ENCODE data around the gene CEBPE.

The CEBPE gene

GRCh38 chr14:23095196-23096108 is 23.6 kb downstream of the CEBPE start, which contains the start of gene C14orf119:
TSS of gene C14orf119 (plus strand) at chr14:23095505. CDS start at chr14:23097659, 2,154 bp downstream.
- Mint-ChIP-seq H3K4me1 (ENCODE audit: low read depth) (peaks cover 28% of the 10 kb centered on the region), H3K4me3 (no peak within 1 kb of the TSS), H3K27me3 (ENCODE audit: low read depth) (no peaks in the 10 kb centered on the region), H3K36me3 (ENCODE audit: low read depth) (peaks cover 34% of the 10 kb centered on the region), H3K9me3 (no peaks in the 10 kb centered on the region), H3K27ac (no peak within 1 kb of the TSS)
- DNase-seq (ENCODE audit: low spot score): peak; percentile 99

DNA sequence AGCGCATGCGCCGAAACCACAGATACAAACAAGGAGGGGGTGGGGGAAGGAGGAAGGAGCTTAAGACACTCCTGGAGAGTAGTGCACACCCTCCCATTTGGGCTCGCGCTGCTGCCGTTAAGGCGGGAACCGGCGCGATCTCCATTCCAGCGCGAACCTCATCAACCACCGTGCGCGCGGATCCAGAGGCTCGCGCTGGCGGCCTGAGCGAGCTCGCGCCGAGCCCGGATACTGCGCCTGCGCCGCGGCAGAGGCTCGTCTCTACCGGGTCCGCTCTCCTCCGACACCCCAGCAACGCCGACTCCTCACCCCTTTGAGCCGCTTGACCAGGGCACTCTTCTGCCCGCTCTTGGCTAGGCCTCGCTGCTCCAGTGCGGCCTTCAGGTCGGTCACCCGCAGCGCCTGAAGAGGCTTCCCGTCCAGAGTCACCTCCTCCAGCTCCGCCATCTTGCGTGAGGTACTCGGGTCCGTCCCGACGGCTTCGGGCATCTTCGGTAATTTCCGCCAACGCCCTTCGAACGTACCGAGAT is 24.3 kb downstream of the CEBPE start, which contains the start of gene ACIN1:
Gene ACIN1, minus strand, starts transcription at position 471 of the 530 bp plus-strand sequence. Its CDS starts 24 bp downstream, at position 447.
- no peak within 1 kb of the TSS for H3K27ac Mint-ChIP-seq
- no peaks in the 10 kb centered on the region for H3K27me3 Mint-ChIP-seq (ENCODE audit: low read depth)
- DNase-seq (ENCODE audit: low spot score): no peak
- H3K36me3 Mint-ChIP-seq (ENCODE audit: low read depth): peaks cover 39% of the 10 kb centered on the region
- H3K4me3 Mint-ChIP-seq: no peak within 1 kb of the TSS
- peaks cover 28% of the 10 kb centered on the region for H3K4me1 Mint-ChIP-seq (ENCODE audit: low read depth)
- H3K9me3 Mint-ChIP-seq: no peaks in the 10 kb centered on the region

- Mint-ChIP-seq H3K9me3 (no peaks in the 10 kb centered on the region), H3K27ac (no peak overlapping the region), H3K27me3 (ENCODE audit: low read depth) (no peaks in the 10 kb centered on the region), H3K4me3 (no peak overlapping the region), H3K36me3 (ENCODE audit: low read depth) (peaks cover 42% of the 10 kb centered on the region), H3K4me1 (ENCODE audit: low read depth) (peaks cover 28% of the 10 kb centered on the region)
- no peak for DNase-seq (ENCODE audit: low spot score)
Measured at GRCh38 chr14:23093991-23094665, 24.9 kb downstream of the CEBPE start.

DNA sequence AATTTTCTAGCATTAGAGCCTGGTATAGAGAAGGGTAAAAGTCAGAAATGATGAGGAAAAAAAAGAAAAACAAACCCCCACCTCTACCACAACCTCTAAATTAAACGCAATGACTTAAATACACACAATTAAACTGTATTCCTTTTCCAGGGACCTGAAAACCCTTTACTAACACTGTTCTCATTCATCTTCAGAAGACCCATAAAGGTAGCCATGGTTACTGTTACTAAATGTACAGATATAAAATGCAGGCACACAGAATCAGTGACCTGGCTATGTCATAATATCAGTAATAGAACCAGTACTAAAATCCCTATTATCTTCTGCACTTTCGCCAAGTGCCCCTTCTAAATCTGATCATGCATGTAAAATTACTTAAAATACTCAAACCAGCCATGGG is 25.5 kb downstream of the CEBPE start:
- Mint-ChIP-seq H3K27ac (no peak overlapping the region), H3K36me3 (ENCODE audit: low read depth) (peaks cover 41% of the 10 kb centered on the region), H3K4me1 (ENCODE audit: low read depth) (peaks cover 28% of the 10 kb centered on the region), H3K9me3 (no peaks in the 10 kb centered on the region), H3K27me3 (ENCODE audit: low read depth) (no peaks in the 10 kb centered on the region), H3K4me3 (no peak overlapping the region)
- DNase-seq (ENCODE audit: low spot score): no peak

- peak overlapping the region; percentile 31 for H3K27ac Mint-ChIP-seq
- H3K9me3 Mint-ChIP-seq: no peaks in the 10 kb centered on the region
- H3K4me3 Mint-ChIP-seq: no peak overlapping the region
- peaks cover 28% of the 10 kb centered on the region for H3K4me1 Mint-ChIP-seq (ENCODE audit: low read depth)
- DNase-seq (ENCODE audit: low spot score): no peak
- no peaks in the 10 kb centered on the region for H3K27me3 Mint-ChIP-seq (ENCODE audit: low read depth)
- peaks cover 43% of the 10 kb centered on the region for H3K36me3 Mint-ChIP-seq (ENCODE audit: low read depth)
Measured at GRCh38 chr14:23093104-23093503, 26.0 kb downstream of the CEBPE start.

- no peak overlapping the region for H3K4me3 Mint-ChIP-seq
- peaks cover 19% of the 10 kb centered on the region for H3K4me1 Mint-ChIP-seq (ENCODE audit: low read depth)
Measured at GRCh38 chr14:23091294-23092225, 27.5 kb downstream of the CEBPE start.

DNA sequence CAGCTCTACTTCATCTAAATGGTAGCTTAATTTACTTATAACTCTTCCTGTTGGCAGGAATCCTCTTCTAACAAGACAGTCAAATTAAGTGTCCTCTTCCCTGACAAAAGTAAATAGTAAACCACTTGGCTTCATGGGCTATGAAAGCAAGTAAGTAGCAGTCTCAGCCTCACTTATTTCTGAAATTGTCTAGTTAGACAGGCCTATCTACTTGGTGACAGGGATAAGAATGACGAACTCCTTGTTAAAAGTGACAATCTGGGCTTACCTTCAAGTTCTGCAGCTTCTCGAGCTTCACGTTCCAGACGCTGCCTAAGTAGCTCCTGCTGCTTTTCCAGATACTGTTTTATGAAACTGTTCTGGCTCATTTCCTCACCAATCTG is 28.8 kb downstream of the CEBPE start:
- Mint-ChIP-seq H3K27me3 (ENCODE audit: low read depth) (no peaks in the 10 kb centered on the region), H3K27ac (no peak overlapping the region), H3K4me3 (no peak overlapping the region), H3K4me1 (ENCODE audit: low read depth) (peaks cover 17% of the 10 kb centered on the region), H3K9me3 (no peaks in the 10 kb centered on the region), H3K36me3 (ENCODE audit: low read depth) (peaks cover 49% of the 10 kb centered on the region)
- DNase-seq (ENCODE audit: low spot score): no peak

More at GRCh38 chr14:23091294-23092225, 27.5 kb downstream of the CEBPE start:
- no peak overlapping the region for H3K27ac Mint-ChIP-seq
- H3K36me3 Mint-ChIP-seq (ENCODE audit: low read depth): peaks cover 43% of the 10 kb centered on the region
- no peaks in the 10 kb centered on the region for H3K9me3 Mint-ChIP-seq
- DNase-seq (ENCODE audit: low spot score): no peak
- no peaks in the 10 kb centered on the region for H3K27me3 Mint-ChIP-seq (ENCODE audit: low read depth)

- Mint-ChIP-seq H3K4me3 (no peak overlapping the region), H3K27me3 (ENCODE audit: low read depth) (no peaks in the 10 kb centered on the region), H3K4me1 (ENCODE audit: low read depth) (peaks cover 19% of the 10 kb centered on the region), H3K9me3 (no peaks in the 10 kb centered on the region), H3K27ac (no peak overlapping the region), H3K36me3 (ENCODE audit: low read depth) (peaks cover 53% of the 10 kb centered on the region)
- DNase-seq (ENCODE audit: low spot score): no peak
Measured at GRCh38 chr14:23089498-23090253, 29.4 kb downstream of the CEBPE start.

- H3K27ac Mint-ChIP-seq: no peak overlapping the region
- H3K27me3 Mint-ChIP-seq (ENCODE audit: low read depth): no peaks in the 10 kb centered on the region
- H3K4me1 Mint-ChIP-seq (ENCODE audit: low read depth): peaks cover 8% of the 10 kb centered on the region
- no peak overlapping the region for H3K4me3 Mint-ChIP-seq
- no peaks in the 10 kb centered on the region for H3K9me3 Mint-ChIP-seq
- no peak for DNase-seq (ENCODE audit: low spot score)
- H3K36me3 Mint-ChIP-seq (ENCODE audit: low read depth): peaks cover 48% of the 10 kb centered on the region
Measured at GRCh38 chr14:23086565-23086964, 32.5 kb downstream of the CEBPE start.

- no peaks in the 10 kb centered on the region for H3K9me3 Mint-ChIP-seq
- H3K27ac Mint-ChIP-seq: no peak overlapping the region
- no peaks in the 10 kb centered on the region for H3K27me3 Mint-ChIP-seq (ENCODE audit: low read depth)
- H3K36me3 Mint-ChIP-seq (ENCODE audit: low read depth): peaks cover 55% of the 10 kb centered on the region
- no peak overlapping the region for H3K4me3 Mint-ChIP-seq
- H3K4me1 Mint-ChIP-seq (ENCODE audit: low read depth): peaks cover 6% of the 10 kb centered on the region
- no peak for DNase-seq (ENCODE audit: low spot score)
Measured at GRCh38 chr14:23085458-23085857, 33.6 kb downstream of the CEBPE start.

GRCh38 chr14:23080474-23080873 is 38.6 kb downstream of the CEBPE start:
- Mint-ChIP-seq H3K36me3 (ENCODE audit: low read depth) (peaks cover 67% of the 10 kb centered on the region), H3K27me3 (ENCODE audit: low read depth) (no peaks in the 10 kb centered on the region), H3K27ac (no peak overlapping the region), H3K9me3 (no peaks in the 10 kb centered on the region), H3K4me3 (no peak overlapping the region), H3K4me1 (ENCODE audit: low read depth) (peaks cover 2% of the 10 kb centered on the region)
- DNase-seq (ENCODE audit: low spot score): no peak

GRCh38 chr14:23079716-23080115 is 39.3 kb downstream of the CEBPE start:
- no peaks in the 10 kb centered on the region for H3K27me3 Mint-ChIP-seq (ENCODE audit: low read depth)
- H3K27ac Mint-ChIP-seq: no peak overlapping the region
- peaks cover 2% of the 10 kb centered on the region for H3K4me1 Mint-ChIP-seq (ENCODE audit: low read depth)
- peaks cover 68% of the 10 kb centered on the region for H3K36me3 Mint-ChIP-seq (ENCODE audit: low read depth)
- no peaks in the 10 kb centered on the region for H3K9me3 Mint-ChIP-seq
- H3K4me3 Mint-ChIP-seq: no peak overlapping the region
- DNase-seq (ENCODE audit: low spot score): no peak

DNA sequence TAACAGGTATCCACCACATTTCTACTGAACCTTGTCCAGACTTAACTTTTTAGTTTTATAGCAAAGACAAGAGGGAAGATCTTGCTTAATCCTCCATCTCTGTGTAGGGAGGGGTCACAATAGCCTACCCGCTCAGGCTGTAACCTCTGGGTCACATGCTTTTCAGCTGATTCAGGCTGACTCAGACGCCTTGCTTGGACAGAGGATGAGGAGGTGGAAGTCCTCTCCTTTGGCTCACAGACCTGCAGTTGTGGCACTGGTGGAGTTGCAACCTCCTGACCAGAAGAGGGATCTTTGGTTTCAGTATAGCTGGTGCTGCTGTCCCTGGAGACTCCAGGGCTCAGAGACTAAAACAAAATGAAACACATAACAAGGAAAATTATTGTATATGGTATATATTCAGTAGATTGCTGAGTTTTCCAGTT is 40.4 kb downstream of the CEBPE start:
- DNase-seq (ENCODE audit: low spot score): no peak
- Mint-ChIP-seq H3K27me3 (ENCODE audit: low read depth) (no peaks in the 10 kb centered on the region), H3K4me3 (no peak overlapping the region), H3K27ac (no peak overlapping the region), H3K4me1 (ENCODE audit: low read depth) (peaks cover 1% of the 10 kb centered on the region), H3K9me3 (no peaks in the 10 kb centered on the region), H3K36me3 (ENCODE audit: low read depth) (peaks cover 69% of the 10 kb centered on the region)
